ENCODE measurements around the gene RESF1.
"Not testable (repeated sequence)": the region's sequence is repeated elsewhere in the genome, so short reads cannot be mapped to it uniquely, and the experiment has no call there.

The RESF1 gene

GRCh38 chr12:31947971-31948370 is 11.2 kb upstream of the RESF1 start (continued):
- TF ChIP-seq REST (tag by site-specific recombination; IDR thresholded peaks at IDR 0.05), result no peak
- TF ChIP-seq ZNF830 (tag by site-specific recombination; IDR thresholded peaks at IDR 0.05; ENCODE audit: low read depth), result no peak
- no peak for TF ChIP-seq ZBTB17 (tag by site-specific recombination; IDR thresholded peaks at IDR 0.05)
- no peak for TF ChIP-seq ZEB2 (tag by site-specific recombination; IDR thresholded peaks at IDR 0.05)

GRCh38 chr12:31948697-31949359 is 10.4 kb upstream of the RESF1 start:
- H3K4me1 ChIP-seq (ENCODE audit: control insufficient read depth, insufficient read depth, low read length); POLR2A ChIA-PET: not testable (repeated sequence)
- CTCF ChIA-PET, result interaction anchor here (0.8 kb wide), 1 partner anchor 189 kb away, joined by 4 read pairs; no protein-coding TSS in a partner anchor

GRCh38 chr12:31950088-31950487 is 9.1 kb upstream of the RESF1 start:
- TF ChIP-seq ZNF175 (tag by site-specific recombination; IDR thresholded peaks at IDR 0.05) (no peak), ZBTB6 (tag by site-specific recombination; IDR thresholded peaks at IDR 0.05) (no peak), ZBTB1 (tag by site-specific recombination; IDR thresholded peaks at IDR 0.05) (no peak), ZNF549 (tag by site-specific recombination; IDR thresholded peaks at IDR 0.05) (no peak), ZNF23 (tag by site-specific recombination; IDR thresholded peaks at IDR 0.05; ENCODE audit: borderline replicate concordance) (no peak), ZNF169 (tag by site-specific recombination; IDR thresholded peaks at IDR 0.05) (no peak), ZBTB21 (tag by site-specific recombination; IDR thresholded peaks at IDR 0.05) (no peak), ZNF707 (tag by site-specific recombination; IDR thresholded peaks at IDR 0.05) (no peak), ZBTB49 (tag by site-specific recombination; IDR thresholded peaks at IDR 0.05; ENCODE audit: low read depth) (no peak), ZNF221 (tag by site-specific recombination; IDR thresholded peaks at IDR 0.05; ENCODE audit: borderline replicate concordance) (no peak), GFI1B (tag by site-specific recombination; IDR thresholded peaks at IDR 0.05) (no peak), ZNF501 (tag by site-specific recombination; IDR thresholded peaks at IDR 0.05) (no peak), ZNF561 (tag by site-specific recombination; IDR thresholded peaks at IDR 0.05; ENCODE audit: borderline replicate concordance) (no peak), ZNF37A (tag by site-specific recombination; IDR thresholded peaks at IDR 0.05) (no peak), ZNF76 (tag by site-specific recombination; IDR thresholded peaks at IDR 0.05; ENCODE audit: borderline replicate concordance, low read depth) (no peak), ZNF571 (tag by site-specific recombination; IDR thresholded peaks at IDR 0.05) (no peak)
- H3K27ac ChIP-seq (ENCODE audit: extremely low read depth, low read depth, low read length), result no peak overlapping the region
- H3K4me1 ChIP-seq (ENCODE audit: control insufficient read depth, insufficient read depth, low read length), result no peaks in the 10 kb centered on the region
- H3K36me3 ChIP-seq (ENCODE audit: control insufficient read depth in 2 of 2, insufficient read depth in 1 of 2, low read length in 2 of 2), result no peaks in the 10 kb centered on the region
- H3K4me3 ChIP-seq (ENCODE audit: low read depth, low read length), result no peak overlapping the region
- ChIA-PET POLR2A (no interaction called here), CTCF (interaction anchor here (0.6 kb wide), 1 partner anchor 776 kb away, joined by 4 read pairs; no protein-coding TSS in a partner anchor)
- H3K9me3 ChIP-seq (ENCODE audit: control insufficient read depth, insufficient read depth, low read depth, low read length), result no peaks in the 10 kb centered on the region

More at GRCh38 chr12:31948697-31949359, 10.4 kb upstream of the RESF1 start:
- not testable (repeated sequence) for H3K4me3 ChIP-seq (ENCODE audit: low read depth, low read length); H3K36me3 ChIP-seq (ENCODE audit: control insufficient read depth in 2 of 2, insufficient read depth in 1 of 2, low read length in 2 of 2); H3K9me3 ChIP-seq (ENCODE audit: control insufficient read depth, insufficient read depth, low read depth, low read length); H3K27ac ChIP-seq (ENCODE audit: extremely low read depth, low read depth, low read length)
- 0 out of 2 replicates have a peak, but pooled peaks have one; percentile 20 for TF ChIP-seq ZNF629 (tag by site-specific recombination; IDR thresholded peaks at IDR 0.05)

Data from HEK293 (cell line).